Measurements from ENCODE around the gene BOD1L1.
A peak's percentile ranks its signal among the peaks of the same experiment; 100 is the strongest.

BOD1L1 gene

GRCh38 chr4:13642170-13642950 lies 14.8 kb upstream of the BOD1L1 start:
- ATAC-seq (replicated peaks) (no peak), DNase-seq (no peak)
- no peaks in the 10 kb centered on the region for H3K9me3 Mint-ChIP-seq
- peaks cover 0 to 2% of the 10 kb centered on the region in 2 donors for H3K4me1 Mint-ChIP-seq (ENCODE audit: low read depth in 2 of 2)
- no peak overlapping the region for H3K27ac Mint-ChIP-seq
- H3K27me3 Mint-ChIP-seq: peaks cover 61 to 76% of the 10 kb centered on the region in 2 donors
- no peak overlapping the region for H3K4me3 Mint-ChIP-seq
- peaks cover 3% of the 10 kb centered on the region for H3K36me3 Mint-ChIP-seq (ENCODE audit: insufficient read depth)

- no peak for DNase-seq
- H3K36me3 Mint-ChIP-seq (ENCODE audit: insufficient read depth): peaks cover 3% of the 10 kb centered on the region
- no peak overlapping the region for H3K27ac Mint-ChIP-seq
- peaks cover 66 to 79% of the 10 kb centered on the region in 2 donors for H3K27me3 Mint-ChIP-seq
- H3K4me3 Mint-ChIP-seq: no peak overlapping the region
- no peaks in the 10 kb centered on the region for H3K4me1 Mint-ChIP-seq (ENCODE audit: low read depth in 2 of 2)
- H3K9me3 Mint-ChIP-seq: no peaks in the 10 kb centered on the region
- no peak for ATAC-seq (replicated peaks)
Measured at GRCh38 chr4:13641084-13641483, 13.6 kb upstream of the BOD1L1 start.

- Mint-ChIP-seq H3K36me3 (ENCODE audit: insufficient read depth) (peaks cover 3% of the 10 kb centered on the region), H3K4me1 (ENCODE audit: low read depth in 2 of 2) (no peaks in the 10 kb centered on the region), H3K27me3 (peaks cover 65 to 81% of the 10 kb centered on the region in 2 donors), H3K27ac (no peak overlapping the region), H3K9me3 (no peaks in the 10 kb centered on the region), H3K4me3 (no peak overlapping the region)
- ATAC-seq (replicated peaks) (no peak), DNase-seq (no peak)
Measured at GRCh38 chr4:13640149-13640940, 12.8 kb upstream of the BOD1L1 start.

GRCh38 chr4:13635286-13635799 lies 7.8 kb upstream of the BOD1L1 start:
- Mint-ChIP-seq H3K4me1 (ENCODE audit: low read depth in 2 of 2) (no peaks in the 10 kb centered on the region), H3K27ac (no peak overlapping the region), H3K4me3 (no peak overlapping the region), H3K36me3 (ENCODE audit: insufficient read depth) (peaks cover 3% of the 10 kb centered on the region), H3K27me3 (peaks cover 48 to 53% of the 10 kb centered on the region in 2 donors), H3K9me3 (no peaks in the 10 kb centered on the region)
- DNase-seq (no peak), ATAC-seq (replicated peaks) (no peak)

GRCh38 chr4:13633671-13634070 lies 6.1 kb upstream of the BOD1L1 start:
- Mint-ChIP-seq H3K4me1 (ENCODE audit: low read depth in 2 of 2) (peaks cover 0 to under 1% of the 10 kb centered on the region in 2 donors), H3K27me3 (peaks cover 31 to 36% of the 10 kb centered on the region in 2 donors), H3K27ac (no peak overlapping the region), H3K36me3 (ENCODE audit: insufficient read depth) (peaks cover 3% of the 10 kb centered on the region), H3K9me3 (no peaks in the 10 kb centered on the region), H3K4me3 (no peak overlapping the region)
- no peak for ATAC-seq (replicated peaks)
- DNase-seq: no peak

- Mint-ChIP-seq H3K36me3 (ENCODE audit: insufficient read depth) (peaks cover 17% of the 10 kb centered on the region), H3K4me3 (peak overlapping the region; percentile 84 to 90), H3K4me1 (ENCODE audit: low read depth in 2 of 2) (peaks cover 24 to 50% of the 10 kb centered on the region in 2 donors), H3K27ac (peak overlapping the region; percentile 96 to 97), H3K27me3 (no peaks in the 10 kb centered on the region), H3K9me3 (no peaks in the 10 kb centered on the region)
- peak; percentile 68 for ATAC-seq (replicated peaks)
- peak in 1 of 3 experiments; percentile 22 for DNase-seq
Measured at GRCh38 chr4:13627178-13627605, 333 bp downstream of the BOD1L1 start.

- no peak for DNase-seq
- H3K27me3 Mint-ChIP-seq: no peaks in the 10 kb centered on the region
- H3K9me3 Mint-ChIP-seq: no peaks in the 10 kb centered on the region
- H3K36me3 Mint-ChIP-seq (ENCODE audit: insufficient read depth): peaks cover 17% of the 10 kb centered on the region
- H3K4me3 Mint-ChIP-seq: peak overlapping the region; percentile 84 to 90
- peak overlapping the region; percentile 96 to 97 for H3K27ac Mint-ChIP-seq
- ATAC-seq (replicated peaks): no peak
- peaks cover 26 to 54% of the 10 kb centered on the region in 2 donors for H3K4me1 Mint-ChIP-seq (ENCODE audit: low read depth in 2 of 2)
Measured at GRCh38 chr4:13626492-13627177, 890 bp downstream of the BOD1L1 start.

GRCh38 chr4:13618212-13618806 lies 9.2 kb downstream of the BOD1L1 start:
- H3K9me3 Mint-ChIP-seq: no peaks in the 10 kb centered on the region
- DNase-seq (no peak), ATAC-seq (replicated peaks) (no peak)
- H3K27ac Mint-ChIP-seq: peak overlapping the region in 1 of 2 donors; percentile 8
- H3K27me3 Mint-ChIP-seq: no peaks in the 10 kb centered on the region
- H3K4me1 Mint-ChIP-seq (ENCODE audit: low read depth in 2 of 2): peaks cover 37 to 42% of the 10 kb centered on the region in 2 donors
- H3K4me3 Mint-ChIP-seq: no peak overlapping the region
- peaks cover 26% of the 10 kb centered on the region for H3K36me3 Mint-ChIP-seq (ENCODE audit: insufficient read depth)

GRCh38 chr4:13617801-13618200 lies 9.7 kb downstream of the BOD1L1 start:
- DNase-seq: no peak
- H3K4me1 Mint-ChIP-seq (ENCODE audit: low read depth in 2 of 2): peaks cover 32 to 37% of the 10 kb centered on the region in 2 donors

GRCh38 chr4:13616597-13616996 lies 10.9 kb downstream of the BOD1L1 start:
- Mint-ChIP-seq H3K27ac (no peak overlapping the region), H3K36me3 (ENCODE audit: insufficient read depth) (peaks cover 37% of the 10 kb centered on the region), H3K4me3 (no peak overlapping the region), H3K9me3 (no peaks in the 10 kb centered on the region), H3K4me1 (ENCODE audit: low read depth in 2 of 2) (peaks cover 23 to 27% of the 10 kb centered on the region in 2 donors), H3K27me3 (no peaks in the 10 kb centered on the region)
- DNase-seq (no peak), ATAC-seq (replicated peaks) (no peak)

More at GRCh38 chr4:13617801-13618200, 9.7 kb downstream of the BOD1L1 start:
- H3K4me3 Mint-ChIP-seq: no peak overlapping the region
- ATAC-seq (replicated peaks): no peak
- no peaks in the 10 kb centered on the region for H3K9me3 Mint-ChIP-seq
- H3K27ac Mint-ChIP-seq: no peak overlapping the region
- H3K27me3 Mint-ChIP-seq: no peaks in the 10 kb centered on the region
- peaks cover 28% of the 10 kb centered on the region for H3K36me3 Mint-ChIP-seq (ENCODE audit: insufficient read depth)

- no peaks in the 10 kb centered on the region for H3K9me3 Mint-ChIP-seq
- peak overlapping the region; percentile 15 to 64 for H3K27ac Mint-ChIP-seq
- no peak overlapping the region for H3K4me3 Mint-ChIP-seq
- no peak for DNase-seq
- H3K36me3 Mint-ChIP-seq (ENCODE audit: insufficient read depth): peaks cover 44% of the 10 kb centered on the region
- peaks cover 14 to 17% of the 10 kb centered on the region in 2 donors for H3K4me1 Mint-ChIP-seq (ENCODE audit: low read depth in 2 of 2)
- peak; percentile 58 for ATAC-seq (replicated peaks)
- H3K27me3 Mint-ChIP-seq: no peaks in the 10 kb centered on the region
Measured at GRCh38 chr4:13615161-13615560, 12.4 kb downstream of the BOD1L1 start.

- Mint-ChIP-seq H3K27me3 (no peaks in the 10 kb centered on the region), H3K27ac (peak overlapping the region in 1 of 2 donors; percentile 44), H3K4me1 (ENCODE audit: low read depth in 2 of 2) (peaks cover 13 to 16% of the 10 kb centered on the region in 2 donors), H3K4me3 (no peak overlapping the region), H3K36me3 (ENCODE audit: insufficient read depth) (peaks cover 63% of the 10 kb centered on the region), H3K9me3 (no peaks in the 10 kb centered on the region)
- DNase-seq: no peak
- ATAC-seq (replicated peaks): no peak
Measured at GRCh38 chr4:13612569-13612968, 15.0 kb downstream of the BOD1L1 start.
